ENCODE data around the gene DKKL1. TPM values are rescaled to one million over a fixed set of nuclear protein-coding genes. Genes with fewer than 3 reads are reported as not detected.
A peak's percentile ranks its signal among the peaks of the same experiment; 100 is the strongest.

The DKKL1 gene
- total RNA-seq (2012; rRNA removed) (not detected in 2 replicates), polyA plus RNA-seq (2012; rRNA removed) (0.67 TPM in 2 replicates), Bru-seq, nascent RNA (percentile 16 among the genes with signal in this experiment), BruChase-seq, experiment 1, labeled RNA remaining after a 6-hour chase (percentile 34 among the genes with signal in this experiment), BruChase-seq, experiment 2, labeled RNA remaining after a 2-hour chase (percentile 29 among the genes with signal in this experiment)
- 0.25 and 0.31 TPM in 2 replicates for polyA plus RNA-seq (2012; cell fraction: cytosol; rRNA removed)
- 0.20 and 0.29 TPM in 2 replicates for polyA plus RNA-seq (2012; cell fraction: nucleus; rRNA removed; ENCODE audit: low replicate concordance)
- long read RNA-seq = 0 reads

GRCh38 chr19:49363268-49364082 is at the start of gene DKKL1:
Gene DKKL1 (plus strand): TSS chr19:49363877. CDS start chr19:49363999, 122 bp downstream.
- Histone ChIP-seq H4K20me1 (ENCODE audit: insufficient read depth, low read length) (no peaks in the 10 kb centered on the region), H2AK9ac (replicated peaks; ENCODE audit: low read depth, low read length, poor library complexity) (peak within 1 kb of the TSS; percentile 69), H2BK5ac (ENCODE audit: low read depth, low read length, poor library complexity, severe bottlenecking) (no peak within 1 kb of the TSS), H3K56ac (ENCODE audit: extremely low read depth, insufficient read depth, low read length) (peak within 1 kb of the TSS; percentile 26; the same call in 1 of the 2 replicates), H3K27ac (ENCODE audit: insufficient read depth, low read length) (peak within 1 kb of the TSS; percentile 78), H2AFZ (replicated peaks; ENCODE audit: low read length, poor library complexity) (peak within 1 kb of the TSS; percentile 94), H3K9ac (ENCODE audit: low read depth, low read length) (peak within 1 kb of the TSS; percentile 84), H3K9me1 (ENCODE audit: insufficient read depth, low read length) (peaks cover 8% of the 10 kb centered on the region; the same call in 1 of the 2 replicates), H3K14ac (replicated peaks; ENCODE audit: low read depth, low read length) (peak within 1 kb of the TSS; percentile 88; the same call in 1 of the 2 replicates), H3K27me3 (ENCODE audit: control insufficient read depth, insufficient read depth, low read length) (no peaks in the 10 kb centered on the region), H2AK5ac (ENCODE audit: low read depth, low read length) (peak within 1 kb of the TSS; percentile 42; the same call in 1 of the 2 replicates), H3K9me3 (ENCODE audit: control insufficient read depth, insufficient read depth, low read length) (no peaks in the 10 kb centered on the region), H2BK120ac (ENCODE audit: low read depth, low read length) (no peak within 1 kb of the TSS), H3K18ac (ENCODE audit: low read depth, low read length) (no peak within 1 kb of the TSS; the same call in 1 of the 2 replicates), H3K4me2 (ENCODE audit: low read depth, low read length) (peak within 1 kb of the TSS; percentile 78), H4K5ac (ENCODE audit: low read depth, low read length) (peak within 1 kb of the TSS; percentile 14; the same call in 1 of the 2 replicates), H3K23ac (ENCODE audit: low read depth, low read length) (peak within 1 kb of the TSS; percentile 78; the same call in 1 of the 2 replicates), H3K36me3 (ENCODE audit: control insufficient read depth, insufficient read depth, low read length) (peaks cover 8% of the 10 kb centered on the region), H4K91ac (ENCODE audit: insufficient read depth, low read depth, low read length) (peak within 1 kb of the TSS; percentile 59), H2BK15ac (ENCODE audit: low read depth, low read length) (no peak within 1 kb of the TSS), H3K79me1 (ENCODE audit: low read depth in 1 of 2, low read length in 2 of 2) (peaks cover 9 to 42% of the 10 kb centered on the region in 2 experiments), H2BK20ac (ENCODE audit: low read depth, low read length) (no peak within 1 kb of the TSS), H4K8ac (ENCODE audit: low read depth in 2 of 2, low read length in 2 of 2) (peak within 1 kb of the TSS; percentile 72 to 100; a peak in 3 of 4 replicates), H3K4me3 (ENCODE audit: insufficient read depth, low read depth, low read length) (peak within 1 kb of the TSS; percentile 82), H3K4ac (ENCODE audit: low read depth, low read length) (peak within 1 kb of the TSS; percentile 65), H3K4me1 (ENCODE audit: control insufficient read depth, insufficient read depth, low read length) (peaks cover 2% of the 10 kb centered on the region; the same call in 1 of the 2 replicates)
- intact Hi-C loops (cut with micrococcal nuclease) (loop anchor here (1.0 kb wide), 1 partner anchor 80 kb away; no protein-coding TSS in a partner anchor), in situ Hi-C loops (cut with MboI; ENCODE audit: low sequenced_read_pairs) (no loop called here), dilution Hi-C loops (cut with HindIII; ENCODE audit: low sequenced_read_pairs, unreplicated experiment) (no loop called here)
- DNase-seq (peak; percentile 99), ATAC-seq (ENCODE audit: low read depth) (peak; percentile 89)
- WGBS, 2 experiments (ENCODE audit: extremely low coverage in 2 of 2, insufficient read length in 1 of 2) = 3% methylated on average over 16 of the region's 46 CpGs; no CpG with 5 or more reads in 1 of the 2 experiments
- TF ChIP-seq POLR2A (IDR thresholded peaks at IDR 0.05; ENCODE audit: low read depth, low read length) (peak; percentile 49; the same call in 1 of the 2 replicates), BHLHE40 (IDR thresholded peaks at IDR 0.05; ENCODE audit: low read depth, low read length) (no peak), FOS (IDR thresholded peaks at IDR 0.05; ENCODE audit: low read depth, low read length) (no peak), MXI1 (IDR thresholded peaks at IDR 0.05; ENCODE audit: borderline replicate concordance, low read depth, low read length) (peak; percentile 54; the same call in 1 of the 2 replicates), ELK1 (IDR thresholded peaks at IDR 0.05; ENCODE audit: borderline replicate concordance, low read depth, low read length) (no peak), CEBPB (IDR thresholded peaks at IDR 0.05; ENCODE audit: low read depth, low read length) (0 out of 2 replicates have a peak, but pooled peaks have one; percentile 10), CTCF (conservative IDR thresholded peaks at IDR 0.05; ENCODE audit: low read depth, low read length) (peak; percentile 31), RAD21 (IDR thresholded peaks at IDR 0.05; ENCODE audit: low read length) (no peak), CHD1 (IDR thresholded peaks at IDR 0.05; ENCODE audit: low read depth, low read length) (no peak)
- ChIA-PET POLR2A (ENCODE audit: unreplicated experiment) (no interaction called here), CTCF (no interaction called here)
- no TSS peak for BruUV-seq (replicated peaks)
